PC-3 (cell line): Measurements from ENCODE around the gene FBXO2. TPM values are rescaled to one million over a fixed set of nuclear protein-coding genes. Genes with fewer than 3 reads are reported as not detected.

Experiments used
- ATAC-seq: fragments of 200-7000 bp; cut with Tn5 transposase; 2 replicates; pipeline ENCODE4 v1.9.1; 2020; ENCODE audit warnings: mild to moderate bottlenecking, moderate library complexity
- BruUV-seq: library from RNA; stranded (reverse); fragments of 400-500 nt; replicated peaks from 2 replicates; lab custom pipeline; 2021; lab: Mats Ljungman, UMichigan
- CTCF ChIA-PET: fragments of 300-600 bp; sonication (Branson Sonifier 250); formaldehyde crosslinking; loops from one replicate; lab custom pipeline; 2022; ENCODE audit warnings: antibody characterized with exemption; lab: Charles Lee
- POLR2A ChIA-PET: fragments of 300-600 bp; sonication (Branson Sonifier 250); formaldehyde crosslinking; loops from one replicate; lab custom pipeline; 2022; ENCODE audit warnings: antibody characterized with exemption; ENCODE audit not compliant: unreplicated experiment; lab: Charles Lee
- DNase-seq: peaks from one replicate; pipeline ENCODE4 v3.0.0-alpha.2; 2015
- H2AFZ ChIP-seq: fragments of 300-600 bp; sonication (generic); 2 replicates; pipeline ENCODE4 v1.6.0; 2016; ENCODE audit warnings: antibody characterized with exemption, low read length
- H3F3A ChIP-seq: fragments of 300-600 bp; sonication (generic); one replicate; pipeline ENCODE4 v1.6.0; 2017; ENCODE audit warnings: antibody characterized with exemption, low read length, control low read depth, mild to moderate bottlenecking; ENCODE audit not compliant: unreplicated experiment
- H3K27ac ChIP-seq: fragments of 300-600 bp; sonication (generic); 2 replicates; pipeline ENCODE4 v1.5.1; 2016; ENCODE audit warnings: mild to moderate bottlenecking, low read length
- H3K27me3 ChIP-seq: fragments of 300-600 bp; sonication (generic); 2 replicates; pipeline ENCODE4 v1.6.1; 2016; ENCODE audit warnings: low read length, mixed read lengths
- H3K36me3 ChIP-seq: fragments of 300-600 bp; sonication (generic); 2 replicates; pipeline ENCODE4 v1.6.1; 2016; ENCODE audit warnings: low read depth, mixed run types, low read length, mixed read lengths
- H3K4me1 ChIP-seq: fragments of 300-600 bp; sonication (generic); 2 replicates; pipeline ENCODE4 v1.5.1; 2016; ENCODE audit warnings: low read length; ENCODE audit not compliant: insufficient read depth
- H3K4me2 ChIP-seq: fragments of 300-600 bp; sonication (generic); 2 replicates; pipeline ENCODE4 v1.6.0; 2016; ENCODE audit warnings: low read length
- H3K4me3 ChIP-seq: fragments of 300-600 bp; sonication (generic); 2 replicates; pipeline ENCODE4 v1.5.1; 2016; ENCODE audit warnings: mild to moderate bottlenecking, low read length, mixed read lengths
- H3K79me2 ChIP-seq: fragments of 300-600 bp; sonication (generic); 2 replicates; pipeline ENCODE4 v1.6.1; 2017; ENCODE audit warnings: low read length, mixed read lengths
- H3K9ac ChIP-seq: fragments of 300-600 bp; sonication (generic); 2 replicates; pipeline ENCODE4 v1.6.0; 2016; ENCODE audit warnings: mild to moderate bottlenecking, low read length
- H3K9me2 ChIP-seq: fragments of 300-600 bp; sonication (generic); replicated peaks from 2 replicates; pipeline ENCODE4 v1.6.1; 2016; ENCODE audit warnings: mixed run types, low read length, mixed read lengths
- H3K9me3 ChIP-seq: fragments of 300-600 bp; sonication (generic); 2 replicates; pipeline ENCODE4 v1.6.1; 2016; ENCODE audit warnings: low read length, mixed read lengths
- H4K20me1 ChIP-seq: fragments of 300-600 bp; sonication (generic); 2 replicates; pipeline ENCODE4 v1.6.1; 2016; ENCODE audit warnings: low read length, mixed read lengths
- CTCF ChIP-seq: fragments of 300-600 bp; sonication (generic); conservative IDR thresholded peaks from 2 replicates; pipeline ENCODE4 v1.5.1; 2017; ENCODE audit warnings: antibody characterized with exemption, low read depth, mild to moderate bottlenecking, low read length
- EZH2 ChIP-seq: fragments of 300-600 bp; sonication (generic); IDR thresholded peaks from one replicate; pipeline ENCODE4 v1.6.1; 2017; ENCODE audit warnings: antibody characterized with exemption, mild to moderate bottlenecking, low read length; ENCODE audit not compliant: unreplicated experiment
- EZH2phosphoT487 ChIP-seq: fragments of 300-600 bp; sonication (generic); IDR thresholded peaks from 2 replicates; pipeline ENCODE4 v1.6.1; 2018; ENCODE audit warnings: mild to moderate bottlenecking, antibody characterized with exemption, low read length, borderline replicate concordance
- intact Hi-C: fragments of 100-400 bp; cut with micrococcal nuclease; formaldehyde crosslinking; loops from 2 replicates; pipeline ENCODE4 v1.9.0; 2023
- total RNA-seq: library from RNA; depleted of rRNA; stranded (reverse); fragments of >200 nt; gene quantifications from 2 replicates; pipeline ENCODE4 v1.2.3, GENCODE V29; 2014

Gene FBXO2
- total RNA-seq, 1 experiment from 2014 or later = 15.3 TPM

- Histone ChIP-seq H4K20me1 (no peaks in the 10 kb centered on the region), H3K79me2 (peaks cover 3% of the 10 kb centered on the region), H3F3A (no peaks in the 10 kb centered on the region), H3K4me2 (peak overlapping the region; percentile 71), H3K9me3 (no peaks in the 10 kb centered on the region), H2AFZ (peak overlapping the region; percentile 56), H3K9me2 (no peaks in the 10 kb centered on the region), H3K4me1 (peaks cover 23% of the 10 kb centered on the region), H3K4me3 (peak overlapping the region; percentile 33; the same call in 1 of the 2 replicates), H3K27me3 (no peaks in the 10 kb centered on the region), H3K36me3 (no peaks in the 10 kb centered on the region), H3K27ac (no peak overlapping the region), H3K9ac (no peak overlapping the region)
- CTCF ChIA-PET = interaction anchor here (0.6 to 1.0 kb wide), 4 partner anchors 69 to 1918 kb away, joined by 3 to 6 read pairs (median 4); no protein-coding TSS in a partner anchor
- DNase-seq (peak; percentile 75), ATAC-seq (peak; percentile 24)
- POLR2A ChIA-PET = no interaction called here
- intact Hi-C loops = no loop called here
- BruUV-seq = no TSS peak
- no peak for TF ChIP-seq EZH2
- peak; percentile 76 for TF ChIP-seq CTCF
- peak; percentile 73 for TF ChIP-seq EZH2phosphoT487
Observed at GRCh38 chr1:11650331-11650991, 3.8 kb downstream of the FBXO2 start.

GRCh38 chr1:11649624-11650330 lies 4.5 kb downstream of the FBXO2 start:
- ChIA-PET POLR2A (no interaction called here), CTCF (interaction anchor here (0.6 to 1.0 kb wide), 4 partner anchors 70 to 1917 kb away, joined by 3 to 6 read pairs (median 4); no protein-coding TSS in a partner anchor)
- Histone ChIP-seq H3K36me3 (no peaks in the 10 kb centered on the region), H4K20me1 (no peaks in the 10 kb centered on the region), H3K79me2 (no peaks in the 10 kb centered on the region), H3K4me2 (peak overlapping the region; percentile 71), H3K27me3 (no peaks in the 10 kb centered on the region), H3K27ac (no peak overlapping the region), H3K4me3 (peak overlapping the region; percentile 33; the same call in 1 of the 2 replicates), H3F3A (no peaks in the 10 kb centered on the region), H2AFZ (no peak overlapping the region; the same call in 1 of the 2 replicates), H3K9ac (no peak overlapping the region), H3K9me3 (no peaks in the 10 kb centered on the region), H3K4me1 (peaks cover 21% of the 10 kb centered on the region), H3K9me2 (no peaks in the 10 kb centered on the region)
- no TSS peak for BruUV-seq
- ATAC-seq = no peak
- DNase-seq = no peak
- TF ChIP-seq CTCF (no peak), EZH2phosphoT487 (no peak), EZH2 (no peak)
- intact Hi-C loops = loop anchor here (10.0 kb wide), 1 partner anchor 365 kb away; no protein-coding TSS in a partner anchor
